Activated T-cell treated with anti-CD3 and anti-CD28 coated beads, Interleukin-2, amount 50 U/mL, for 1 hour (primary cell): ENCODE results near the gene RABEP2.
"Not testable (repeated sequence)": the region's sequence is repeated elsewhere in the genome, so short reads cannot be mapped to it uniquely, and the experiment has no call there.

Experiments used
- DNase-seq: peaks from one replicate; pipeline ENCODE4 v3.0.0-alpha.2; 2020

The RABEP2 gene

GRCh38 chr16:28932339-28933141 is 7.5 kb upstream of the RABEP2 start:
- no peak for DNase-seq

DNA sequence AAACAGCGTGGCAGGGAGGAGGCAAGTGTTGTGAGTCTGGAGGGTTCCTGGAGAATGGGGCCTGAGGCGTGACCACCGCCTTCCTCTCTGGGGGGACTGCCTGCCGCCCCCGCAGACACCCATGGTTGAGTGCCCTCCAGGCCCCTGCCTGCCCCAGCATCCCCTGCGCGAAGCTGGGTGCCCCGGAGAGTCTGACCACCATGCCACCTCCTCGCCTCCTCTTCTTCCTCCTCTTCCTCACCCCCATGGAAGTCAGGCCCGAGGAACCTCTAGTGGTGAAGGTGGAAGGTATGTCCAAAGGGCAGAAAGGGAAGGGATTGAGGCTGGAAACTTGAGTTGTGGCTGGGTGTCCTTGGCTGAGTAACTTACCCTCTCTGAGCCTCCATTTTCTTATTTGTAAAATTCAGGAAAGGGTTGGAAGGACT is 6.8 kb upstream of the RABEP2 start, which contains the start of gene CD19:
Gene CD19 (plus strand): TSS at position 171 of the 425 bp plus-strand sequence. CDS start 30 bp downstream, at position 201.
- no peak for DNase-seq

- no peak for DNase-seq
Observed at GRCh38 chr16:28930652-28931051, 5.6 kb upstream of the RABEP2 start.

DNA sequence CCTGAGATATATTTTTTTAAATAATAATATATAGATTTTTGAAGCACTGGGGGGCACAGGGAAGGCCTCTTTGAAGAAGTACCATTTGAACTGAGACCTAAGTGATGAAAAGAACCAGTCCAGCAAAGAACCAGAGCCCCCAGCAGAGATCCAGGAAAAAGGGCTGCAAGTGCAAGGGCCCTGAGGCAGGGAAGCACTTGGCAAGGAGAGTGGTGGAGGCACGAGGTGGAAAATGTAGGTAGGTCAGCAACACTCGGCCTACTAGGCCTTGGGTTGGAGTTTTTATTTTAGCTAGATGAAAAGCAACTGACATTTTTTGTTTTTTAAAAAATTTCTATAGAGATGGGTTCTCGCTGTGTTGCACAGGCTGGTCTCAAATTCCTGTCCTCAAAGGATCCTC is 5.2 kb upstream of the RABEP2 start:
- no peak for DNase-seq

- DNase-seq: no peak
Observed at GRCh38 chr16:28927815-28928214, 2.8 kb upstream of the RABEP2 start.

DNA sequence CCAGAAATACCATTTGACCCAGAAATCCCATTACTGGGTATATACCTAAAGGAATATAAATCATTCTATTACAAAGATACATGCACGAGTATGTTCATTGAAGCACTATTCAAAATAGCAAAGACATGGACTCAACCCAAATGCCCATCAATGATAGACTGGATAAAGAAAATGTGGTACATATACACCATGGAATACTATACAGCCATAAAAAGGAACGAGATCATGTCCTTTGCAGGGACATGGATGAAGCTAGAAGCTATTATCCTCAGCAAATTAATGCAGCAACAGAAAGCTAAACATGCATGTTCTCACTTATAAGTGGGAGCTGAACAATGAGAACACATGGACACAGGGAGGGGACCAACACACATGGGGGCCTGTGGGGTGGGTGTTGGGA is 1.2 kb upstream of the RABEP2 start:
- DNase-seq: not testable (repeated sequence)

GRCh38 chr16:28925386-28926228 is 569 bp upstream of the RABEP2 start:
- DNase-seq: no peak

- no peak for DNase-seq
Observed at GRCh38 chr16:28924399-28924761, 658 bp downstream of the RABEP2 start.

GRCh38 chr16:28923652-28924398 is 1.2 kb downstream of the RABEP2 start:
- no peak for DNase-seq

GRCh38 chr16:28923231-28923587 is 1.8 kb downstream of the RABEP2 start:
- DNase-seq: no peak

DNA sequence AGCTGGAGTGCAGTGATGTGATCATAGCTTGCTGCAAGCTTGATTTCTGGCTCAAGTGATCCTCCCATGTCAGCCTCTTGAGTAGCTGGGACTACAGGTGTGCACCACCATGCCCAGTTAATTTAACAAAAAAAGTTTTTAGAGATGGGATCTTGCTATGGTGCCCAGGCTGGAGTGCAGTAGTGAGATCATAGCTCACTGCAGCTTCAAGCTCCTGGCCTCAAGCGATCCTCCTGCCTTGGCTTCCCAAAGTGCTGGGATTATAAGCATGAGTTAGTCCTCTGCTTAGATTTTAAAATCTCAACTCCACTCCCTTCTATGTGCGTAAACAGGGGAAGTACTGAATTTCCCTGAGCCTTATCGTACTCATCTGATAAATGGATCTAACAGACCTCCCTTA is 6.3 kb downstream of the RABEP2 start:
- DNase-seq: no peak

GRCh38 chr16:28917095-28917494 is 7.9 kb downstream of the RABEP2 start:
- no peak for DNase-seq

DNA sequence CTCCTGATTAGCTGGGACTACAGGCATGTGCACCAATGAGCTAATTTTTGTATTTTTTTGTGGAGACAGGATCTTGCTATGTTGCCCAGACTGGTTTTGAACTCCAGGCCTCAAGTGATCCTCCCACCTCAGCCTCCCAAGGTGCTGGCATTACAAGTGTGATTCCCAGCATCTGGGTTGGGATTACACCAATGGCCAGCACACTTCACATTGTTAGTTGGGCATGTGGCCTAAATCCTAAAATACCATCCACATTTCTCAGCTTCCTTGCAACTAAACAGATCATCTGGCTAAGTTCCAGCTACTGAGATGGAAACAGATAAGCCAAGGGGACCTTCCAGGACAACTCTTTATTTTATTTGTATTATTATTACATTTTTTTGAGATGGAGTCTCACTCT is 9.9 kb downstream of the RABEP2 start:
- DNase-seq: no peak

- no peak for DNase-seq
Observed at GRCh38 chr16:28913946-28914724, 10.9 kb downstream of the RABEP2 start.

GRCh38 chr16:28912558-28912957 is 12.5 kb downstream of the RABEP2 start:
- DNase-seq: no peak

GRCh38 chr16:28910086-28911031 is 14.7 kb downstream of the RABEP2 start:
- DNase-seq: no peak

DNA sequence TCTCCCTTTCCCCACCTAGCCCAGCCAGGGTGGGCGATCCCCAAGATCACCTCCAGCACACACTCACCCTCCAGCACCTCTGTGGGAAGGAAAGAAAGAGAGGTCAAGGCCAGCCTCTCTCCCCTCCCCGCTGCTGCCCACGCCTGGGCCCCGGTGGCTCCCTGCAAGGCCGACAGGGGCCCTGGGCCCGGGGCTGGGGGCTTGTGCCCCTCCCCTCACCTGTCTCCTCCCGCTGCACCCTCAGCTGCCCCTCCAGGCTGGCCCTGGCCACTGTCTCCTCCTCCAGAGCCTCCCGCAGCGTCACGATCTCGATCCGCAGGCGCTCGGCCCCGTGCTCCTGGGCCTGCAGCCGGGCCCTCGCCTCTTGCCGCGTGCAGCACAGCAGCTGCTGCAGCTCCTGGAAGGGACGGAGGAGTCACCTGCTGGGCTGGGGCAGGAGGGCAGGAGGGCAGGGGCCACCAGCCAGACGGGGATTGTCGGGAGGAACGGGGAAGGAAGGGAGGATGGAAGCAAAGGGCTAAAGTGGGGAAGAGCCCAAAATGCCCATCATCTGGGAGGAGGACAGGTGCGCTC is 19.2 kb downstream of the RABEP2 start:
- no peak for DNase-seq

- DNase-seq: no peak
Observed at GRCh38 chr16:28905229-28905754, 19.7 kb downstream of the RABEP2 start.

GRCh38 chr16:28904828-28905227 is 20.2 kb downstream of the RABEP2 start:
- DNase-seq: no peak

DNA sequence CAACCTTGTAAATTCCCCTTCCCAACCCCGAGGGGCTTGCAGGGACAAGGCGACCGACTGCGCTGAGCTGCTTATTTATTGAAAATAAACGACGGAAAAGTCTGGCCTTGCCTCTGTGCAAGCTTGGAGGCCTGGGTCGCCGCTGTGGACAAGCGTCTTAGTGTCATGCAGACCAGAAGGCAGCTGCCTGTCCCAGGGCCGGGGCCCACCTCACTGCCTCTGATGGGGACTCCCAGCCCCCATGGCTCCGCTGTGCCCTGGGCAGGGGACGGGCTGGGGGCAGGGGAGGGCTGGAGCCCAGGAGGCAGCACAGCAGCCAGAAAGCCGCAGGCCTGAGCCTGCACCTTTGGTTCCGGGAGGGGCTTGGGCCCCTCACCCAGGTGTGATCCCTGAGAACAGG is 20.7 kb downstream of the RABEP2 start:
- DNase-seq: no peak
